Forelimb muscle (tissue), 1 donor: ENCODE results near the gene GRK5. TPM values are rescaled to one million over a fixed set of nuclear protein-coding genes. Genes with fewer than 3 reads are reported as not detected.
A peak's percentile ranks its signal among the peaks of the same experiment; 100 is the strongest.

Source experiments
- DNase-seq: peaks from one replicate; pipeline ENCODE4 v3.0.0-alpha.2; 2013; ENCODE audit warnings: low read depth
- polyA plus RNA-seq: library from polyadenylated mRNA; unstranded; fragments of 120-200 nt; gene quantifications from one replicate; pipeline ENCODE4 v1.2.1, GENCODE V29; 2013; ENCODE audit not compliant: insufficient read length

Gene GRK5
- polyA plus RNA-seq, 1 donor: 20.9 TPM

GRCh38 chr10:119502209-119502608 lies 294.8 kb downstream of the GRK5 start:
- no peak for DNase-seq

- DNase-seq: no peak
Observed at GRCh38 chr10:119502618-119503155, 295.3 kb downstream of the GRK5 start.

- no peak for DNase-seq
Observed at GRCh38 chr10:119503821-119504220, 296.4 kb downstream of the GRK5 start.

GRCh38 chr10:119504651-119505050 lies 297.3 kb downstream of the GRK5 start:
- no peak for DNase-seq

GRCh38 chr10:119505131-119505551 lies 297.8 kb downstream of the GRK5 start:
- DNase-seq: peak; percentile 95

Other genes with a start within 250 kb of the GRK5 start
- gene NANOS1, start 177.9 kb upstream of the GRK5 start, polyA plus RNA-seq: 6.7 TPM
- 141 TPM for gene EIF3A, start 126.8 kb upstream of the GRK5 start, polyA plus RNA-seq
- 28.4 TPM for gene DENND10, start 103.5 kb upstream of the GRK5 start, polyA plus RNA-seq
- 24.0 TPM for gene SFXN4, start 41.9 kb upstream of the GRK5 start, polyA plus RNA-seq
- gene PRDX3, start 28.8 kb upstream of the GRK5 start, polyA plus RNA-seq: 142 TPM